MCF 10A (cell line): ENCODE measurements around the gene CCDC190. TPM values are rescaled to one million over a fixed set of nuclear protein-coding genes. Genes with fewer than 3 reads are reported as not detected.

Source experiments
- BruUV-seq: library from RNA; stranded (reverse); fragments of 400-500 nt; replicated peaks from 2 replicates; lab custom pipeline; 2021; lab: Mats Ljungman, UMichigan
- CTCF ChIA-PET: fragments of 300-600 bp; sonication (Branson Sonifier 250); formaldehyde crosslinking; extraction: SDS; loops from one replicate; lab custom pipeline; 2021; ENCODE audit warnings: antibody characterized with exemption, inconsistent platforms; lab: Yijun Ruan, JAX
- POLR2A ChIA-PET: fragments of 300-600, 350-650 bp; sonication (Branson Sonifier 250); formaldehyde crosslinking; extraction: SDS; loops from one replicate; lab custom pipeline; 2020; ENCODE audit warnings: antibody characterized with exemption, inconsistent platforms; lab: Yijun Ruan, JAX
- DNase-seq: peaks from one replicate; pipeline ENCODE4 v3.0.0-alpha.2; 2018; ENCODE audit not compliant: unreplicated experiment
- H3K27ac Mint-ChIP-seq: one replicate; pipeline ENCODE4 v1.8.0; 2022; ENCODE audit warnings: mild to moderate bottlenecking, low read depth, mixed read lengths; ENCODE audit not compliant: unreplicated experiment
- H3K27me3 Mint-ChIP-seq: one replicate; pipeline ENCODE4 v1.8.0; 2022; ENCODE audit warnings: mixed read lengths; ENCODE audit not compliant: insufficient read depth, unreplicated experiment
- H3K36me3 Mint-ChIP-seq: one replicate; pipeline ENCODE4 v1.8.0; 2022; ENCODE audit warnings: mild to moderate bottlenecking, moderate library complexity, mixed read lengths; ENCODE audit not compliant: insufficient read depth, unreplicated experiment
- H3K4me1 Mint-ChIP-seq: one replicate; pipeline ENCODE4 v1.8.0; 2022; ENCODE audit warnings: mixed read lengths; ENCODE audit not compliant: insufficient read depth, unreplicated experiment
- H3K4me3 Mint-ChIP-seq: one replicate; pipeline ENCODE4 v1.8.0; 2022; ENCODE audit warnings: mild to moderate bottlenecking, moderate library complexity, mixed read lengths; ENCODE audit not compliant: unreplicated experiment
- H3K9me3 Mint-ChIP-seq: one replicate; pipeline ENCODE4 v1.8.0; 2022; ENCODE audit warnings: mixed read lengths; ENCODE audit not compliant: unreplicated experiment
- intact Hi-C: fragments of 100-400 bp; cut with micrococcal nuclease; formaldehyde crosslinking; loops from 2 replicates; pipeline ENCODE4 v1.14.1; 2022
- total RNA-seq: library from RNA; stranded (reverse); gene quantifications from 2 replicates; pipeline ENCODE4 v1.2.3, GENCODE V29; 2022
- TF ChIP-seq, protein P1 (sequence below): fragments of 200-600 bp; IDR thresholded peaks from one replicate; pipeline ENCODE4 v1.8.0; 2022; ENCODE audit warnings: antibody characterized with exemption, mild to moderate bottlenecking; ENCODE audit not compliant: unreplicated experiment

The CCDC190 gene
- total RNA-seq, 1 experiment from 2014 or later, result not detected

DNA sequence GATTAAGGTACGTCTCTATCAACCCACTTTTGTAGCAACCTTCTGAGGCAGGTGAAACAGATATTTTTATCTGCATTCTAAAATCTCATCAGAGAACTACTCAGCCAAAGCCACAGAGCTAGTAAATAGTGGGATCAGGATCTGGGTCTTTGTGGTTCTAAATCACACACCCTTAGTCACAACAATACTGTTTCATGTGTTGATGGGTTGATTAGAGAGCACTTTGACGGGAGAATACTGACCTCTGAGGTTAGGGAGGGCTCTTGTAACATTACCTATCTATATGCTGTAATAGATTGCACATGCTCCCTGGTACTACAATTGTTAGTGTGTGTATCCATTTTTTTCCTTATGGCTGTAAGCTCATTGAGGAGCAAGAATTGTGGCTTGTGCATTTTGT, 45.5 kb upstream of the CCDC190 start:
- H3K27me3 Mint-ChIP-seq, result no peaks in the 10 kb centered on the region
- no peak for DNase-seq
- H3K36me3 Mint-ChIP-seq, result no peaks in the 10 kb centered on the region
- peaks cover 9% of the 10 kb centered on the region for H3K9me3 Mint-ChIP-seq
- H3K4me1 Mint-ChIP-seq, result peaks cover 26% of the 10 kb centered on the region
- no TSS peak for BruUV-seq
- TF ChIP-seq, protein P1, sequence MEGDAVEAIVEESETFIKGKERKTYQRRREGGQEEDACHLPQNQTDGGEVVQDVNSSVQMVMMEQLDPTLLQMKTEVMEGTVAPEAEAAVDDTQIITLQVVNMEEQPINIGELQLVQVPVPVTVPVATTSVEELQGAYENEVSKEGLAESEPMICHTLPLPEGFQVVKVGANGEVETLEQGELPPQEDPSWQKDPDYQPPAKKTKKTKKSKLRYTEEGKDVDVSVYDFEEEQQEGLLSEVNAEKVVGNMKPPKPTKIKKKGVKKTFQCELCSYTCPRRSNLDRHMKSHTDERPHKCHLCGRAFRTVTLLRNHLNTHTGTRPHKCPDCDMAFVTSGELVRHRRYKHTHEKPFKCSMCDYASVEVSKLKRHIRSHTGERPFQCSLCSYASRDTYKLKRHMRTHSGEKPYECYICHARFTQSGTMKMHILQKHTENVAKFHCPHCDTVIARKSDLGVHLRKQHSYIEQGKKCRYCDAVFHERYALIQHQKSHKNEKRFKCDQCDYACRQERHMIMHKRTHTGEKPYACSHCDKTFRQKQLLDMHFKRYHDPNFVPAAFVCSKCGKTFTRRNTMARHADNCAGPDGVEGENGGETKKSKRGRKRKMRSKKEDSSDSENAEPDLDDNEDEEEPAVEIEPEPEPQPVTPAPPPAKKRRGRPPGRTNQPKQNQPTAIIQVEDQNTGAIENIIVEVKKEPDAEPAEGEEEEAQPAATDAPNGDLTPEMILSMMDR, result no peak
- no peak overlapping the region for H3K4me3 Mint-ChIP-seq
- ChIA-PET POLR2A (interaction anchor here (0.7 kb wide), 1 partner anchor 194 kb away, joined by 3 read pairs; no protein-coding TSS in a partner anchor), CTCF (interaction anchor here (0.6 to 3.3 kb wide), 3 partner anchors 12 to 311 kb away, joined by 3 to 11 read pairs (median 4); no protein-coding TSS in a partner anchor)
- peak overlapping the region; percentile 14 for H3K27ac Mint-ChIP-seq
- intact Hi-C loops, result no loop called here

DNA sequence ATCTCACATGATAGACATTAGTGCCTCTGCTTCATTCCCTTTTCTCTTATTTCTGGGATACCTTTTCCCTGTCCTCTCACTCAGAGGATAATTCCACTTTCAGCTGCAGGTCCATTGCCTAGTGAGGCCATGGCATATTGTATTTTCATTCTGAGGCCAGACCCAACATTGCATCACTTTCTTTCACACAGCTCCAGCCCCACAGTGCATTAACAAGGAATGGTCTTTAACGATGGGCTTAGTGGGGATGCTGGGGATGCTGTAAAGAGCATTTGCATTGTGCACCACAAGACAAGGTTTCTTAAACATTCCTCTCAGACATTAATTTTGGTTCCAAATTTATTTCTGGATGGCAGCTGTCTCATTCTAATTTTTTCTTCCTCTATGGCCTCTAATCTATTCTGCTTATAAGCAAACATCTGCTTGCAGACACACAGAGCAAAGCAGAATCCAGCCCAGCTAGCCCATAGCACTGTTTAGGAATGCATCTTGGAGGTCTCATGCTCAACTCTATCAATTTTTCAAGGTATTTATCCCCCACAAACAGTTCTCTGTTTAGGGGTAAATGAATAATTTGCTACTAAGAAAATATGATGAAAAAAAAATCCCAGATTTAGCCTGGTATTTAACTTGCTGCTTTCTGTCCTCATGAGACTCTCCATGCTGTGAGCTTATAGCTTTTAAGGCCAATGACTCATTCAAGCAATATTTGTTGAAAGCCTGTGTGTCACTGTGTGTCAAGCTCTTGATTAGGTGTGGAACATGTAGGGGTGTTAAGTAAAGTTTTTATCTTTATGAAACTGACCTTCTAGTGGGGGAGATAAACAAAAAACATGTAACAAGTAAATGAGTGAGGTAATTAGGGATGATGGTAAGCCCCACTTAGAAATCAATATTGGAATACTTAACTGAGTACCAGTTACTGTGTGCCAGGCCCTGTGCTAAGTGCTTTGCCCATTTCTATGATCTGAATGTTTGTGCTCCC, 44.5 kb upstream of the CCDC190 start:
- H3K27me3 Mint-ChIP-seq, result no peaks in the 10 kb centered on the region
- H3K27ac Mint-ChIP-seq, result peak overlapping the region; percentile 14
- DNase-seq, result peak; percentile 78
- intact Hi-C loops, result no loop called here
- CTCF ChIA-PET, result interaction anchor here (0.7 to 3.3 kb wide), 14 partner anchors 8 to 1790 kb away, joined by 3 to 11 read pairs (median 4); no protein-coding TSS in a partner anchor
- TF ChIP-seq, protein P1, result no peak
- BruUV-seq, result no TSS peak
- POLR2A ChIA-PET, result interaction anchor here (0.6 to 0.9 kb wide), 3 partner anchors 61 to 300 kb away, joined by 3 read pairs; no protein-coding TSS in a partner anchor
- no peaks in the 10 kb centered on the region for H3K36me3 Mint-ChIP-seq
- H3K9me3 Mint-ChIP-seq, result peaks cover 4% of the 10 kb centered on the region
- peaks cover 26% of the 10 kb centered on the region for H3K4me1 Mint-ChIP-seq
- H3K4me3 Mint-ChIP-seq, result no peak overlapping the region

DNA sequence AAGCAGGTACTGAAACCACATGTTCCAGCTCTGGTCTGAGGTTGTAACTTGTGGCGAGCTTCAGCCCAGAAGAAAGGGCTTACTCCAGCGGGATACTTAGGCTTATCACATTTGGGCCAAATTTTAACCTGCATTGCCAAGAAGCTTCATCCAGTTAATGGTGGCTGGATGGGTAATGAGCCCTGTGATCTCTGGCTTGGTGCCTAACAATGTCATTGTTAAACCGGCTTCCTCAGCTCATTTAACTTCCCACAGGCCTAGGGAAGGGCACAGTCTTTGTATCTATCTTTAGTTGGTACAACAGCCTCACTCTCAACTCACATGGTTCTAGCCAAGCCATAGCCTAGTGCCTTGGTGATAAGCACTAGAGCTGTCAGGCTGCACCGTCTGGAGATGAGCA, 43.6 kb upstream of the CCDC190 start:
- no peaks in the 10 kb centered on the region for H3K9me3 Mint-ChIP-seq
- H3K36me3 Mint-ChIP-seq, result no peaks in the 10 kb centered on the region
- peaks cover 32% of the 10 kb centered on the region for H3K4me1 Mint-ChIP-seq
- no TSS peak for BruUV-seq
- DNase-seq, result no peak
- CTCF ChIA-PET, result interaction anchor here (0.6 to 3.3 kb wide), 12 partner anchors 9 to 412 kb away, joined by 3 to 11 read pairs (median 4); no protein-coding TSS in a partner anchor
- intact Hi-C loops, result no loop called here
- no peak overlapping the region for H3K27ac Mint-ChIP-seq
- POLR2A ChIA-PET, result no interaction called here
- TF ChIP-seq, protein P1, result no peak
- no peak overlapping the region for H3K4me3 Mint-ChIP-seq
- no peaks in the 10 kb centered on the region for H3K27me3 Mint-ChIP-seq

DNA sequence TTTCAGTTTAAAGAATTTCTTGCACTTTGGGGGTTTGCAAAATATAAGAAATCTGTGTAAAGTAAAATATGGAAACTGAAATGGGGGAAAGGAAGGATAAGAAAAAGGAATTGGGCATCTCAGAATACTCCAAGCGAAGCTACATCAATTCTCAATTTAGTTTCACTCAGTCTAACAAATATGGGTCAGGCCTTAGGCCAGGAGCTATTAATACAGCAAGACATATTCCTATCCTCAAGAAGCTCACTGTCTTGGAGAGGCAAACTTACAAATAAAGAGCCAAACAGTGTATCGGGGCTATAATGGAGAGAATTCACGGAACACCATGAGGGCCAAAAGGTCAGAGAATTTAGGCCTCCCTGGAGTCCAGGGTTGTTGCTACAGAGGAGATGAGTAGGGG, 43.0 kb upstream of the CCDC190 start:
- Mint-ChIP-seq H3K4me1 (peaks cover 28% of the 10 kb centered on the region), H3K4me3 (no peak overlapping the region), H3K36me3 (no peaks in the 10 kb centered on the region), H3K27me3 (no peaks in the 10 kb centered on the region), H3K9me3 (no peaks in the 10 kb centered on the region), H3K27ac (no peak overlapping the region)
- TF ChIP-seq, protein P1, result no peak
- BruUV-seq, result no TSS peak
- POLR2A ChIA-PET, result no interaction called here
- no peak for DNase-seq
- intact Hi-C loops, result no loop called here
- CTCF ChIA-PET, result interaction anchor here (0.6 to 3.3 kb wide), 9 partner anchors 11 to 411 kb away, joined by 3 to 11 read pairs (median 5); no protein-coding TSS in a partner anchor
